ENCODE results near the gene SETD2.

DNA sequence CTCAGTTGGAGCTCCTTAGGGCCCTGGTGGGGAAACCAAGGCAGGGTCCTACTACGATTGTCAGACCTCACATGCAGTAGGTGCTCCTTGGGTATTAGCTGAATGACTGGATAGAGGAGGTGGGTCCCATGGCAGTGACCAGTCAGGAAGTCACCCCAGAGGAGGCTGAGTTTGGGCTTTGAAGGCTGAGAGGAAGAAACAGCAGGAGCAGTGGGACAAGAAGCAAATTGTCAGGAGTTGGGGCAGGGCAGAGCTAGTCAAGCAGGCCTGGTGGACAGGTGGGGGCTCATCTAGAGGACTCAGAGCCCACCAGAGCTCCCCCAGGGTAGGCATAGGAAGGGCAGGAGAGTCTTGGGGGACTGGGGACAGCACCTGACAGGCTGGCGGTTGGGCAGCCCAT lies 181.4 kb downstream of the SETD2 start:
- TF ChIP-seq, protein P1, sequence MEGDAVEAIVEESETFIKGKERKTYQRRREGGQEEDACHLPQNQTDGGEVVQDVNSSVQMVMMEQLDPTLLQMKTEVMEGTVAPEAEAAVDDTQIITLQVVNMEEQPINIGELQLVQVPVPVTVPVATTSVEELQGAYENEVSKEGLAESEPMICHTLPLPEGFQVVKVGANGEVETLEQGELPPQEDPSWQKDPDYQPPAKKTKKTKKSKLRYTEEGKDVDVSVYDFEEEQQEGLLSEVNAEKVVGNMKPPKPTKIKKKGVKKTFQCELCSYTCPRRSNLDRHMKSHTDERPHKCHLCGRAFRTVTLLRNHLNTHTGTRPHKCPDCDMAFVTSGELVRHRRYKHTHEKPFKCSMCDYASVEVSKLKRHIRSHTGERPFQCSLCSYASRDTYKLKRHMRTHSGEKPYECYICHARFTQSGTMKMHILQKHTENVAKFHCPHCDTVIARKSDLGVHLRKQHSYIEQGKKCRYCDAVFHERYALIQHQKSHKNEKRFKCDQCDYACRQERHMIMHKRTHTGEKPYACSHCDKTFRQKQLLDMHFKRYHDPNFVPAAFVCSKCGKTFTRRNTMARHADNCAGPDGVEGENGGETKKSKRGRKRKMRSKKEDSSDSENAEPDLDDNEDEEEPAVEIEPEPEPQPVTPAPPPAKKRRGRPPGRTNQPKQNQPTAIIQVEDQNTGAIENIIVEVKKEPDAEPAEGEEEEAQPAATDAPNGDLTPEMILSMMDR (IDR thresholded peaks at IDR 0.05): no peak
- no peak for TF ChIP-seq POLR2A (IDR thresholded peaks at IDR 0.05)

Data from lower leg skin (tissue), 3 donors.